PC-3 (cell line): ENCODE data around the gene BRAT1. TPM values are rescaled to one million over a fixed set of nuclear protein-coding genes. Genes with fewer than 3 reads are reported as not detected.
A peak's percentile ranks its signal among the peaks of the same experiment; 100 is the strongest.
"Not testable (repeated sequence)": the region's sequence is repeated elsewhere in the genome, so short reads cannot be mapped to it uniquely, and the experiment has no call there.

ENCODE experiments used
- ATAC-seq: fragments of 200-7000 bp; cut with Tn5 transposase; 2 replicates; pipeline ENCODE4 v1.9.1; 2020; ENCODE audit warnings: mild to moderate bottlenecking, moderate library complexity
- BruUV-seq: library from RNA; stranded (reverse); fragments of 400-500 nt; replicated peaks from 2 replicates; lab custom pipeline; 2021; lab: Mats Ljungman, UMichigan
- CTCF ChIA-PET: fragments of 300-600 bp; sonication (Branson Sonifier 250); formaldehyde crosslinking; loops from one replicate; lab custom pipeline; 2022; ENCODE audit warnings: antibody characterized with exemption; lab: Charles Lee
- POLR2A ChIA-PET: fragments of 300-600 bp; sonication (Branson Sonifier 250); formaldehyde crosslinking; loops from one replicate; lab custom pipeline; 2022; ENCODE audit warnings: antibody characterized with exemption; ENCODE audit not compliant: unreplicated experiment; lab: Charles Lee
- DNase-seq: peaks from one replicate; pipeline ENCODE4 v3.0.0-alpha.2; 2015
- H2AFZ ChIP-seq: fragments of 300-600 bp; sonication (generic); 2 replicates; pipeline ENCODE4 v1.6.0; 2016; ENCODE audit warnings: antibody characterized with exemption, low read length
- H3F3A ChIP-seq: fragments of 300-600 bp; sonication (generic); one replicate; pipeline ENCODE4 v1.6.0; 2017; ENCODE audit warnings: antibody characterized with exemption, low read length, control low read depth, mild to moderate bottlenecking; ENCODE audit not compliant: unreplicated experiment
- H3K27ac ChIP-seq: fragments of 300-600 bp; sonication (generic); 2 replicates; pipeline ENCODE4 v1.5.1; 2016; ENCODE audit warnings: mild to moderate bottlenecking, low read length
- H3K27me3 ChIP-seq: fragments of 300-600 bp; sonication (generic); 2 replicates; pipeline ENCODE4 v1.6.1; 2016; ENCODE audit warnings: low read length, mixed read lengths
- H3K36me3 ChIP-seq: fragments of 300-600 bp; sonication (generic); 2 replicates; pipeline ENCODE4 v1.6.1; 2016; ENCODE audit warnings: low read depth, mixed run types, low read length, mixed read lengths
- H3K4me1 ChIP-seq: fragments of 300-600 bp; sonication (generic); 2 replicates; pipeline ENCODE4 v1.5.1; 2016; ENCODE audit warnings: low read length; ENCODE audit not compliant: insufficient read depth
- H3K4me2 ChIP-seq: fragments of 300-600 bp; sonication (generic); 2 replicates; pipeline ENCODE4 v1.6.0; 2016; ENCODE audit warnings: low read length
- H3K4me3 ChIP-seq: fragments of 300-600 bp; sonication (generic); 2 replicates; pipeline ENCODE4 v1.5.1; 2016; ENCODE audit warnings: mild to moderate bottlenecking, low read length, mixed read lengths
- H3K79me2 ChIP-seq: fragments of 300-600 bp; sonication (generic); 2 replicates; pipeline ENCODE4 v1.6.1; 2017; ENCODE audit warnings: low read length, mixed read lengths
- H3K9ac ChIP-seq: fragments of 300-600 bp; sonication (generic); 2 replicates; pipeline ENCODE4 v1.6.0; 2016; ENCODE audit warnings: mild to moderate bottlenecking, low read length
- H3K9me2 ChIP-seq: fragments of 300-600 bp; sonication (generic); replicated peaks from 2 replicates; pipeline ENCODE4 v1.6.1; 2016; ENCODE audit warnings: mixed run types, low read length, mixed read lengths
- H3K9me3 ChIP-seq: fragments of 300-600 bp; sonication (generic); 2 replicates; pipeline ENCODE4 v1.6.1; 2016; ENCODE audit warnings: low read length, mixed read lengths
- H4K20me1 ChIP-seq: fragments of 300-600 bp; sonication (generic); 2 replicates; pipeline ENCODE4 v1.6.1; 2016; ENCODE audit warnings: low read length, mixed read lengths
- EZH2 ChIP-seq: fragments of 300-600 bp; sonication (generic); IDR thresholded peaks from one replicate; pipeline ENCODE4 v1.6.1; 2017; ENCODE audit warnings: antibody characterized with exemption, mild to moderate bottlenecking, low read length; ENCODE audit not compliant: unreplicated experiment
- EZH2phosphoT487 ChIP-seq: fragments of 300-600 bp; sonication (generic); IDR thresholded peaks from 2 replicates; pipeline ENCODE4 v1.6.1; 2018; ENCODE audit warnings: mild to moderate bottlenecking, antibody characterized with exemption, low read length, borderline replicate concordance
- intact Hi-C: fragments of 100-400 bp; cut with micrococcal nuclease; formaldehyde crosslinking; loops from 2 replicates; pipeline ENCODE4 v1.9.0; 2023
- total RNA-seq: library from RNA; depleted of rRNA; stranded (reverse); fragments of >200 nt; gene quantifications from 2 replicates; pipeline ENCODE4 v1.2.3, GENCODE V29; 2014
- TF ChIP-seq, protein P1 (sequence below): fragments of 300-600 bp; sonication (generic); conservative IDR thresholded peaks from 2 replicates; pipeline ENCODE4 v1.5.1; 2017; ENCODE audit warnings: antibody characterized with exemption, low read depth, mild to moderate bottlenecking, low read length

Gene BRAT1
- total RNA-seq, 1 experiment from 2014 or later = 65.2 TPM

DNA sequence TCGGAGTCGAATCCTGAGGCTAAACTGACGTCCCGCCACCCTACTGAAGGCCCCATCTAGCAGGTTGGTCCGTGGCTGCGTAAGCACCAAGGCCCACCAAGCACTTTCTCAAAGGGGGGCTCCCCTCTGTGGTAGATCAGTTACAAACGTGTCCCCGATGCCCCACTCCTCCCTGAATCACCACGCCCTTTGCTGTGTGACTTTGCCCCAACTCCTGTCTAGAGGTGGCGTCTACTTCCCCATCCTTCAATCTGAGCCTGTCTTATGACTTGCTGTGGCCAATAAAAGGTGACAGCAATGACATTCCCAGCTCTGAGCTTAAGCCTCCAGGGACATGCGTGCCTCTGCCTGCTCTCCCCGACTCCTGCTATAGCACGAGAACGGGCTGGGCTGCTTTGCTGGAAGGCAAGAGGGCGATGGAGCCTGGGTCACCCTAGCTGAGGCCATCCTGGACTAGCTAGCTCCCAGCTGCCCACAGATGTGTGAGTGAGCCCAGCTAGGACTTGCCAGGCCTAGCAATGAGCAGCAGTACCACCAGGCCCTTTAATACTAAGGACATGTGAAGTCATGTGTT lies 23.0 kb downstream of the BRAT1 start:
- H3K27ac ChIP-seq, POLR2A ChIA-PET, intact Hi-C loops, H4K20me1 ChIP-seq, H3K9ac ChIP-seq, H3K27me3 ChIP-seq, H3F3A ChIP-seq, H3K9me2 ChIP-seq, H3K79me2 ChIP-seq, ATAC-seq, CTCF ChIA-PET, H3K36me3 ChIP-seq, H3K4me3 ChIP-seq, H3K9me3 ChIP-seq, H3K4me2 ChIP-seq, BruUV-seq, DNase-seq, H2AFZ ChIP-seq: not testable (repeated sequence)
- peaks cover 37% of the 10 kb centered on the region for H3K4me1 ChIP-seq

DNA sequence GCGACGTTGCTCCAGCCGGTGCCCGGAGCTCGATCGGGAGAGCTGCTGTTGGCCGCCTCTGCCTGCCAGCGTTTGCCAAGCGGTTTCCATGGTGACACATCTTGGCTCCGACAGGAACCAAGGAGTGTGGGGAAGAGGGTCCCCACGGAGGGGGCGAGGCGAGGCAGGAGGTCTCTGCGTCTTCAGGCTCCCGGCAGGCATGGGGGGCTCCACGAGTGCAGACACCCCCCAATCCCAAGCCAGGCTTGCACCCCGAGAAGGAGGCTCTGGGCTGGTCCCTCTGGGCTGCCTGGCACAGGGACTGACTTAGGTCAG lies 23.6 kb downstream of the BRAT1 start:
- DNase-seq, H3K27ac ChIP-seq, H3K4me2 ChIP-seq, H3K9ac ChIP-seq, H3K9me3 ChIP-seq, H3K9me2 ChIP-seq, intact Hi-C loops, H3K4me3 ChIP-seq, CTCF ChIA-PET, BruUV-seq, H3K27me3 ChIP-seq, POLR2A ChIA-PET, H2AFZ ChIP-seq, ATAC-seq, H3K79me2 ChIP-seq, H4K20me1 ChIP-seq, H3F3A ChIP-seq, H3K36me3 ChIP-seq: not testable (repeated sequence)
- peaks cover 40% of the 10 kb centered on the region for H3K4me1 ChIP-seq

DNA sequence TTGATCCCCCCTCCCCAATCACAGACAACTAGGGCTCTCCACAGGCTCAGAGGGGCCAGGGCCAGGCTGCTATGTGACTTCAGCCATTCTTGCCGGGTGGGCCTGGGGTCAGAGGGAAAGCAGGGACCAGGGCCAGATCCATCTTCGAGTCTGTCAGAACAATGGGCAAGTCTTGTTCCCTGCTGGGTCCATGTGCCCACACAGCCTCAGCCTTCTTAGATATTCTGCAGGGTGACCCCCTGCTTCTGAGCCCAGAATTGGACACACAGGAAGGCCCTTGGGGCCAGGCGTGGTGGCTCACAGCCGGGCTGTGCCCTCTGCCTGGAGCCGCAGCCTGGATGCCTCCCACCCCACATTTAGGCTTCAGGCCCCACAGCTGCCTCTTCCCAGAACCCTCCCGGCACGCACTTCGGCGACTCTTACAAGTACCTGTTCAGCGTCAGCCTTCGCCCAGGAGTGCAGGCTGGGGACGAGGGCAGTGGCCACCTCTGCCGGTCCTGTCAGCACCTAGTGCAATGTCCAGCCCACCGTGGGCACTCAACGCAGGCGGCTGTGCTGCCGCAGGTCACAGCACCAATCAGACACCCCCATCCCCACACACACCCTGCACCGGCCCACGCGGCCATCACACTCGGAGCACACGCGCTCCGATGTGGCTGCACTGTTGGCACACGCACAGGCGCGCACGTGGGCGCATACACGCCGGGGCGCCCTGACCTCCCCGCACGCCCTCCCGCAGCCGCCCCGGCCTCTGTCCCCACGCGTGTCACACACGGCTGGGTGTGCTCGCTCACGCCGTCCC lies 24.1 kb downstream of the BRAT1 start:
- DNase-seq, H3K9me3 ChIP-seq, H3K27me3 ChIP-seq, H3K79me2 ChIP-seq, POLR2A ChIA-PET, CTCF ChIA-PET, H2AFZ ChIP-seq, H3K9ac ChIP-seq, H3K4me3 ChIP-seq, H3K27ac ChIP-seq, H3F3A ChIP-seq, H4K20me1 ChIP-seq, H3K9me2 ChIP-seq, BruUV-seq, H3K36me3 ChIP-seq, ATAC-seq, intact Hi-C loops, H3K4me2 ChIP-seq: not testable (repeated sequence)
- peaks cover 40% of the 10 kb centered on the region for H3K4me1 ChIP-seq

DNA sequence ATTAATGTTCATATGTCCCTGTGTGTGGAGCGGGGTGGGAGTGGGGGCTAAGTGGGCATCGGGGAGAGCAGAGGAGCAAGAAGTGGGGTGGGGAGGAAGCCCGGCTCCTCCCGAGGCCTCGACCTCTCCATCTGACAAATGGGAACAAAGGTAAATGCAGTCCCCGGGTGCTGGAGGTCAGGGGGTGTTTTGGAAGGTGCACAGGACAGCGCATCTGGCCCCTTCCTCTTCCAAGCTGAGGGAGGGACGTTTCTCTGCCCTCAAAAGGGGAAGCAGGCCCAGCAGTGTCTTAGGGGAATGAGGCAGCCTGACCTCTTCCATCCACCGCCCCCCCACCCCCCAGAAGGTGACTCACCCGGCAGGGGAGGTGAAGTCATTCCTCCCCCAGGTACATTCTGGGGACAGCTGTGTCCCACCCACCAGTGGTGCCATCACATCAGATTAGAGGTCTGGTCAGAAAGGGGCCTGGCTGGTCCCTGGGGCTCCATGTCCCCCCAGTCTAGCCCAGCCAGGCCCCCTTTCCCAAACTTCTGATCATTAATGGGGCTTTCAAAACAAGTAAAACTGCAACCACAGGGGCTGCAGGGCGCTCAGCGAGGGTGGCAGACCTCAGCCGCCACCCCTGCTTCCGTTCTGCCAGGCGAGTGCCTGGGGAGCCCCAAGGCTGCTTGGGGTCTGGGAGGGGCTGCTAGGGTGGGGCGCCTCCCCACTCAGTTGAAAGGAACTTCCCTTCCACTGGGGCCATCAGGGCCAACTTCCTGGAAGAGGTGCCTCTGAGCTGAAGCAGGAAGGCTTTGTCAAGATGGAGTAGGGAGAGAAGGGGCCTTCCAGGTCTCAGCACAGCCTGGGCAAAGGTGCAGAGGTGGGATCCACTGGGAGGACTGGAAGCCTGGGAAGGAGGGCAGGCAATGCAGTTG lies 25.0 kb downstream of the BRAT1 start:
- H3K9me2 ChIP-seq = no peaks in the 10 kb centered on the region
- intact Hi-C loops = no loop called here
- H3K79me2 ChIP-seq = no peaks in the 10 kb centered on the region
- H2AFZ ChIP-seq = no peak overlapping the region
- ATAC-seq = peak; percentile 3; the same call in 1 of the 2 replicates
- H4K20me1 ChIP-seq = no peaks in the 10 kb centered on the region
- H3K4me1 ChIP-seq = peaks cover 40% of the 10 kb centered on the region
- no peaks in the 10 kb centered on the region for H3K36me3 ChIP-seq
- H3K27ac ChIP-seq = peak overlapping the region; percentile 58
- H3K9me3 ChIP-seq = no peaks in the 10 kb centered on the region
- peak overlapping the region; percentile 25; the same call in 1 of the 2 replicates for H3K4me3 ChIP-seq
- peak overlapping the region; percentile 74 for H3K4me2 ChIP-seq
- no peaks in the 10 kb centered on the region for H3K27me3 ChIP-seq
- TF ChIP-seq EZH2 (no peak), EZH2phosphoT487 (no peak)
- TF ChIP-seq, protein P1, sequence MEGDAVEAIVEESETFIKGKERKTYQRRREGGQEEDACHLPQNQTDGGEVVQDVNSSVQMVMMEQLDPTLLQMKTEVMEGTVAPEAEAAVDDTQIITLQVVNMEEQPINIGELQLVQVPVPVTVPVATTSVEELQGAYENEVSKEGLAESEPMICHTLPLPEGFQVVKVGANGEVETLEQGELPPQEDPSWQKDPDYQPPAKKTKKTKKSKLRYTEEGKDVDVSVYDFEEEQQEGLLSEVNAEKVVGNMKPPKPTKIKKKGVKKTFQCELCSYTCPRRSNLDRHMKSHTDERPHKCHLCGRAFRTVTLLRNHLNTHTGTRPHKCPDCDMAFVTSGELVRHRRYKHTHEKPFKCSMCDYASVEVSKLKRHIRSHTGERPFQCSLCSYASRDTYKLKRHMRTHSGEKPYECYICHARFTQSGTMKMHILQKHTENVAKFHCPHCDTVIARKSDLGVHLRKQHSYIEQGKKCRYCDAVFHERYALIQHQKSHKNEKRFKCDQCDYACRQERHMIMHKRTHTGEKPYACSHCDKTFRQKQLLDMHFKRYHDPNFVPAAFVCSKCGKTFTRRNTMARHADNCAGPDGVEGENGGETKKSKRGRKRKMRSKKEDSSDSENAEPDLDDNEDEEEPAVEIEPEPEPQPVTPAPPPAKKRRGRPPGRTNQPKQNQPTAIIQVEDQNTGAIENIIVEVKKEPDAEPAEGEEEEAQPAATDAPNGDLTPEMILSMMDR = no peak
- BruUV-seq = no TSS peak
- DNase-seq = peak; percentile 33
- ChIA-PET CTCF (no interaction called here), POLR2A (no interaction called here)
- H3F3A ChIP-seq = peaks cover 8% of the 10 kb centered on the region
- peak overlapping the region; percentile 54 for H3K9ac ChIP-seq
